GM19238 (cell line): Measurements from ENCODE around the gene WIPI1.
A peak's percentile ranks its signal among the peaks of the same experiment; 100 is the strongest.
"Not testable (repeated sequence)": the region's sequence is repeated elsewhere in the genome, so short reads cannot be mapped to it uniquely, and the experiment has no call there.

Experiments
- DNase-seq: peaks from one replicate; pipeline ENCODE4 v3.0.0; 2011; ENCODE audit warnings: low spot score; ENCODE audit not compliant: insufficient read length

Gene WIPI1, protein sequence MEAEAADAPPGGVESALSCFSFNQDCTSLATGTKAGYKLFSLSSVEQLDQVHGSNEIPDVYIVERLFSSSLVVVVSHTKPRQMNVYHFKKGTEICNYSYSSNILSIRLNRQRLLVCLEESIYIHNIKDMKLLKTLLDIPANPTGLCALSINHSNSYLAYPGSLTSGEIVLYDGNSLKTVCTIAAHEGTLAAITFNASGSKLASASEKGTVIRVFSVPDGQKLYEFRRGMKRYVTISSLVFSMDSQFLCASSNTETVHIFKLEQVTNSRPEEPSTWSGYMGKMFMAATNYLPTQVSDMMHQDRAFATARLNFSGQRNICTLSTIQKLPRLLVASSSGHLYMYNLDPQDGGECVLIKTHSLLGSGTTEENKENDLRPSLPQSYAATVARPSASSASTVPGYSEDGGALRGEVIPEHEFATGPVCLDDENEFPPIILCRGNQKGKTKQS

DNA sequence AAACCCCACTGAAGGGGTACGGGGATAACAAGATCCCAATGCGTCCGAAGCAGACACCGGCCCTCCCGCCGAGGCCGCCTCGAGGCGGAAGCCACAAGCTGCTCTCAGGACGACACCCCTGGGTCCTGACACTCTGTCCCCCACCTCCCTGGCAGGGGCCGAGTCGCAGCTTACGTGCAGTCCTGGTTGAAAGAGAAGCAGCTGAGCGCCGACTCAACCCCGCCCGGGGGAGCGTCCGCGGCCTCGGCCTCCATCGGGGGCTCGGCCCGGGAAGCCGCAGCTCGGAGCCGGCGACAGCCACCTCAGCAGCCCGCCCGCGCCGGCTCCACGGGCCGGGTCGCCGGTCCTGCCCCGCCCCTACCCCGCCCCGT, at the start of gene WIPI1:
TSS of gene WIPI1 (minus strand) at position 329 of the 371 bp plus-strand sequence. CDS start at position 254, 75 bp downstream.
- DNase-seq, result peak; percentile 47

- no peak for DNase-seq
Measured at GRCh38 chr17:68505951-68506350, 48.7 kb upstream of the WIPI1 start.

GRCh38 chr17:68501074-68501473, 43.8 kb upstream of the WIPI1 start:
- no peak for DNase-seq

DNA sequence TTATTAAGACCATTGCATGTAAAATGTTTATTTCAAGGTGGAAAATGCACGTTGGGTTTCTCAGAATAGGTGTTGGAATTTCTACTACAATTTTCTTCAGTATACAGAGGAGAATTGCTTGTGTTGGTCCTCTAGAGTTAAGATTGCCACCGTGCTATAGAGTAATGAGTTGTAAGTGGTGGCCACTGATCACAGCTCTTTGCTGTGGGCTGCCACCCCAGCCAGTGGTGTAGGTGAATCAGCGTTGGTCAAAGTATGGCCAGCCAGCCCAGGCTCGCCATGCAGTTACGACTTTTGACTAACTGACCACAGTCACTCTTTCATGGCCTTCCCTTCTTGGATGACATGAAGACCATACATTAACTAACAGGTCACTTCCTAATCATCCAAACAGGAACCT, 42.3 kb upstream of the WIPI1 start:
- DNase-seq, result no peak

DNA sequence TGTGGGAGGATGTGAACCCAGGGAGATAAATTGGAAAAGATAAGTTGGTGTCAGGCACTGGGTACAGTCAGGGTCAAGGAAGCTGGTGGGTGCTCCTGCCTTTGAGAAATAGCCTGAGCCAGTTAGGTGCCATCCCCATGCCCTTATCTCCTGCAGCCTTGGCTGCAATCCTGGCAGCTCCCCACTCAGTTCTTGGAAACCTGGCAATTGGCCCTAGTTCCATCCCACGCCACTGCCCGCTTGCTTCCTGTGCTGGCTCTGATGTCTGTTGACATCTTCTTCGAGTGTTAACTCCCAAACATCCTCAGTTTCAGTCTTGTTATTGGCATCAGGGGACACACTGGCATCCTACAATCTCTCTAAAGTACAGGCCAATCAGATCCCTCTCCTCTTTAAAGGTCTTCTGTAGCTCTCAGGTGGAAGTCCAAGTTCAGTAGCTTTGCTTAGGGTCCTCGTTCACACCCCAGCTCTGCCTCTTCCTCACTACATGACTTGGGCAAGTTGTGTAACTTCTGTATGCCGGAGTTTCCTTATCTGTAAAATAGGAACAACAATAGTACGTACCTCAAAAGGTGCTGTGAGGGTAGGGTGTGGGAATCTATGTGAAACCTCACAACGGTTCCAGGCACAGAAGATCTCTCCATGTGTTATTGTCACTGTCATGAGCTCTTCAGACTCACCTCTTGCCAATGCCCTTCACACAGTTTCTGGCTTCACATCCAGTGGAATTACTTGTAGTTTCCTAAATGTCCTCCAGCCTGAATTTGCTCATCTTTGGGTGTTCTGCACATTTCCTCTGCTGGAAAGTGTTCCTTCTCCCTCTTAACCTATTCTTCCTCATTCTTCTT, 41.4 kb upstream of the WIPI1 start:
- no peak for DNase-seq

DNA sequence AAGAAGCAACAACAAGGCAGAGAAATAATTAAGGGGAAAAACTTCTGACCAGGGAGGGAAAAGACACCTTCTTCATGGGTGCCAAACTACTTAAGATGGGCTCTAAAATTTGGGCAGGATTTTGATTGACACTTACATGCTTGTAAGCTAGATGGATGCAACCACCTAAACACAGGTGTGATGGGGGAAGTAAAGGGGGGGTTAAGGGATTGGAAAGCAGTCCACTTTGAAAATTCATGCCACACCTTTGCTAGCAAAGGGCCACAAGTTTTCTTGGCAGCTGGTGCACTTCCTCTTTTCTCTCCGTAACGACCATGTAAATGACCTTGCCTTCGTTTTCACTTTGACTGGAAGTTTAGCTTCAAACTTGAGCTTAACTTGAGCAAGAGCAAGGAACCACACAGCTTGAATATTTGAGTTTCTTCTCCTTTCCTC, 40.6 kb upstream of the WIPI1 start:
- DNase-seq, result peak; percentile 68

DNA sequence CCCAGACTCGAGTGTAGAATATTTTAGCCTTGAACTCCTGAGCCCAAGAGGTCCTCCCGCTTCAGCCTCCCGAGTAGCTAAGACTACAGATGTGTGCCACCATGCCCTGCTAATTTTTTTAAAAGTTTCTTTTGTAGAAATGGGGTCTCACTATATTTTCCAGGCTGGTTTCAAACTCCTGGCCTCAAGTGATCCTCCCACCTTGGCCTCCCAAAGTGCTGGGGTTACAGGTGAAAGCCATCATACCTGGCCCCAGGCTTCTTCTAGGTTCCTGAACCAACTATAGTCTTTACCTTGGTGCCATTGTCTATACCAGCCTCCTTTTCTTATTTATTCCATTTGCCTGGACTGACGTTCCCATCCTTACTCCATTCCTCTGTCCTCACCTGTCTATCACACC, 37.8 kb upstream of the WIPI1 start:
- DNase-seq, result no peak

GRCh38 chr17:68492394-68493054, 35.2 kb upstream of the WIPI1 start:
- not testable (repeated sequence) for DNase-seq

DNA sequence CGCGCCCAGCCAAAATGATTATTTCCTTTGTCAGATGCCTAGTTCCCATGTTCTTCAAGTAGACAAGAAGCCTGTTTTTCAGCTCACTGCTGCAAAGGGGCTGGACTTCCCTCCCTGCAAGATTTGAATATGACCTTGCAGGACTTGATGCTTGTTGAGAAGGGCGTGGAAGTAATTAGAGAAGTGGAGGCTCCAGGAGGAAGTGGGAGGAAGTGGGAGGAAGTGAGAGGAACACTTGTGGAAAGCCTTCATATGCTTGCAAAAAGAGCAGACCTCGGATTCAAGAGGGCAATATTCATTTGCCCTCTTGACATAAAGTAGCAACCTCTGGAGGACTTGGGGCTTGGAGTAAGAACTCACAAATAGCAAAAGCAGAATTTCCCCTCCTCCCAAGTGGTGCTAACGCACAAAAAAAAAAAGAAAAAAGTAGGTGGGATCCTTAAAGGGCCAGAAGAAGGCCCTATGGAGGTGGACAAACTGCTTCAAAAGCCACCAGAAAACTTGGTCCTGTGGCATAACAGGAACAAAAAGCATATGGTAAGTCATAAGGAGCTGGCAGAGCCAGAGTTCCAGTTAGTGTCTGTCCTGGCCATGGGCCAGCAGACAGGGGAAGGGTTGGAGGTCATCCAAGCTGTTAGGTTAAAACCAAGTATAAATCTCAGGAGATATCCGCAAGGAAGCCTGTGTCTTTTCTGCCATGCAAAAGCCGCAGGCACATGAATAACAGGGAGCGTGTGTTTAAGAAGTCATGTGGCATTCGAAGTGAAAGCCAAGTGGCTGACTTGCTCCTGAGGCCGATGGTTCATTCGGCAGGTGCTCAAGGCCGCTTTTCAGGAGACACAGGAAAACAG, 34.3 kb upstream of the WIPI1 start:
- no peak for DNase-seq

GRCh38 chr17:68489919-68490318, 32.6 kb upstream of the WIPI1 start:
- no peak for DNase-seq

GRCh38 chr17:68484458-68484857, 27.2 kb upstream of the WIPI1 start:
- no peak for DNase-seq

DNA sequence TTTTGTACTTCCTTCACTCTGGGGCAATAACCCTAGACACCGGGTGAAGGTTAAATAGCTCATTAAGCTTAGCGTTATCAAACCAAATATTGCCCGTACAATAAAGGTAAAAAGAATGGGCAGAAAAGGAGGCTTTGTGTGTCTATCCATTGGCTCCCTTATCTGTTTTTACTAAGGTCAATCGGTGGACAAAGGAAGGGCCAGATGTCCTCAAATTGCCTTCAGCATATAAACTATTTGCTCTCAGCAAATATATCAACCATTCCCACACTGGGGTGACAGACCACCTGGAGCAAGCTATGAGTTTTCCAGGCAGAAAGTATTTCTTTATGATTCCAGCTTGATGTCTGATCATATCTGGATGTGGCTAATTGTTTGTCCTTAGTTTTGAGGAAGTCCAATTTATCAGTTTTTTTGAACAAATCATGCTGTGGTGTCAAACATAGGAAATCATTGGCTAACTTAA, 25.3 kb upstream of the WIPI1 start:
- no peak for DNase-seq

DNA sequence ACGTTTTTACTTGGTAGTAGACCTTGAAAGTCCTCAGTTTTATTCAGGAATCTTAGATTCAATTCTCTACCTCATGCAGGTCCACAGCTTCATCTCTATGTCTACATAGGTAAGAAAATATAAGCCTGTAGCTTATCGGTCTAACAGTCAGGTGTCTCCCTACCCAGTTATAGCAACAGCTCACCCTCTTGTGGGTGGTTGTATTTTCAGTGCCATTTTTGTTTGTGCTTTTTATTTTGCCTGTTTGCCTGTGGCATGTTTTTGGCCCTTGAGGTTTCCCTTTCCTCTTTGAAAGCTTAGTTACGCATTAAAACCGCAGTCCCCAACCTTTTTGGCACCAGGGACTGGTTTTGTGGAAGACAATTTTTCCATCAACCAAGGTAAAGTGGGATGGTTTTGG, 23.6 kb upstream of the WIPI1 start:
- DNase-seq, result no peak

DNA sequence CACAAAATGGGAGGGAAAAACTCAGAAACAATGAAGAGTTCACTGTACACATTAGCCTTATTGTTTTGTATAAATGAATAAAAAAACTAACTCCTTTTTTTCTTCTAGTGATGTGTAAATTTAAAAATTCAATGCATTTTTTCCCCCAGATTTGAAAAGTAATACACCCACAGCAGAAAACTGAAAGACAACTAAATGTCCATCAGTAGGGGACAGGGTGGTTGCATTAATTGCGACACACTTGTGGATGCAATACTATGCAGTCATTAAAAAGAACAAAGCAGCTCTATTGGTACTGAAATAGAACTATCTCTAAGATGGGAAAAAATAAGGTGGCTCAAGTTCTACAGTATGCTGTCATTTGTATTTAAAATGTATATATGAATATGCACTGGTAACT, 13.7 kb upstream of the WIPI1 start:
- DNase-seq, result no peak

- DNase-seq, result no peak
Measured at GRCh38 chr17:68468788-68469187, 11.5 kb upstream of the WIPI1 start.

- DNase-seq, result no peak
Measured at GRCh38 chr17:68468334-68468733, 11.0 kb upstream of the WIPI1 start.

- DNase-seq, result no peak
Measured at GRCh38 chr17:68463211-68464019, 6.1 kb upstream of the WIPI1 start.

DNA sequence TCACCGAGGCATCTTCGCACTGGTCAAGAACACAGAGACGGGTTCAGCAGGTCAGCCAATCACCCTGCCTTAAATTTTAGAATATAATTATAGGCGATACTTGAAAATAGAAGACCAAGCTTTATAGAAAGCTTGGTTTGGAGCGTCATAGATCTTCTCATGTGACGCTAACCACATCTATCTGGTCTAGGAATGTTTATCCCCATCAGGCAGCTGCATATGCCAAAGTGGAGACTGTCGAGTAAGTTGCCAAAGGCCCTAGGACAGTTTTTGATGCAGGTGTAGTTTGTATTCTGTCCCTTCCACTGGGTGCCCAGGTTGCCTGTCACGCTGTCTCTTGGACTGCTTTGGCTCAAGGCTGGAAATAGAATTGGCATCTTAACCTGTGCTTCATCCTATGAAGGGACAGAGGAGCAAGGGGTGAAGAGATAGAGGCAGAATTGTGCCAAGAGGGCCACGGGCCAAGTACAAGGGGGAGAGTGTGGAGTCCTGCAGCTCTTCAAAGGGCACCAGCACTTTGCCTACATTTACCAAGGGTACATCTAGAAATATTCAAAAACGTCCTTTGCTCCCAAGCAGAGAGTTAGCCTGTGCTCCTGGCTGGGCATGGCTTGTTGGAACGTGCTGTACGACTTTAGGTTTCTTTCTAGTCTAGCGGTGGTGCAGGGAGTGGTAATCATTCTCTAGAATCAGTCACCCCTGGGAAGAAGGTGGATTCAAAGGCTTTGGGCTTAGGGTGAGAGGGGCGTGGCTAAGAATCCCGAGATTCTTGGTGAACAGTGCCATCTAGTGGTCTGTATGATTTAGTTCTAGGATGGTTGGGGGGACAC, 5.3 kb upstream of the WIPI1 start:
- peak; percentile 47 for DNase-seq

- DNase-seq, result no peak
Measured at GRCh38 chr17:68461589-68461988, 4.3 kb upstream of the WIPI1 start.
